HepG2 (cell line): ENCODE results near the gene SNED1. TPM values are rescaled to one million over a fixed set of nuclear protein-coding genes. Genes with fewer than 3 reads are reported as not detected.

Experiments used
- CHD4 ChIP-seq: fragments of 200-600 bp; sonication (generic); IDR thresholded peaks from 2 replicates; pipeline ENCODE4 v1.7.0; 2017; ENCODE audit warnings: mild to moderate bottlenecking, low read length, borderline replicate concordance
- EZH2 ChIP-seq: conservative IDR thresholded peaks from 2 replicates; pipeline ENCODE4 v1.6.1; 2012; ENCODE audit warnings: mild to moderate bottlenecking, low read depth, low read length, moderate library complexity
- JDP2 ChIP-seq: sonication (generic); formaldehyde crosslinking; IDR thresholded peaks from 2 replicates; pipeline ENCODE4 v1.8.1; 2022; ENCODE audit warnings: missing genetic modification reagents, borderline replicate concordance
- KLF13 ChIP-seq: sonication (generic); formaldehyde crosslinking; IDR thresholded peaks from 2 replicates; pipeline ENCODE4 v1.4.0; 2020; ENCODE audit warnings: mild to moderate bottlenecking, missing genetic modification reagents
- MTF2 ChIP-seq: sonication (generic); formaldehyde crosslinking; IDR thresholded peaks from 2 replicates; pipeline ENCODE4 v1.5.0; 2020; ENCODE audit warnings: missing genetic modification reagents, borderline replicate concordance
- NFKB2 ChIP-seq: sonication (generic); formaldehyde crosslinking; IDR thresholded peaks from 2 replicates; pipeline ENCODE4 v1.4.0; 2020; ENCODE audit warnings: missing genetic modification reagents, borderline replicate concordance
- NFKBIZ ChIP-seq: IDR thresholded peaks from 2 replicates; pipeline ENCODE4 v1.6.1; 2018; ENCODE audit warnings: missing genetic modification reagents, missing compliant biosample characterization
- NR1H2 ChIP-seq: sonication (generic); formaldehyde crosslinking; IDR thresholded peaks from 2 replicates; pipeline ENCODE4 v1.8.1; 2022; ENCODE audit warnings: low read depth, missing genetic modification reagents, borderline replicate concordance
- PAWR ChIP-seq: sonication (generic); formaldehyde crosslinking; IDR thresholded peaks from 2 replicates; pipeline ENCODE4 v1.4.0; 2020; ENCODE audit warnings: missing genetic modification reagents, mild to moderate bottlenecking, borderline replicate concordance
- RARG ChIP-seq: sonication (generic); formaldehyde crosslinking; IDR thresholded peaks from 2 replicates; pipeline ENCODE4 v1.4.0; 2020; ENCODE audit warnings: low read depth, mild to moderate bottlenecking, missing genetic modification reagents
- ZBTB25 ChIP-seq: IDR thresholded peaks from 2 replicates; pipeline ENCODE4 v1.6.1; 2018; ENCODE audit warnings: missing genetic modification reagents
- ZFY ChIP-seq: sonication (generic); formaldehyde crosslinking; IDR thresholded peaks from 2 replicates; pipeline ENCODE4 v1.4.0; 2020; ENCODE audit warnings: missing genetic modification reagents
- ZIK1 ChIP-seq: sonication (generic); formaldehyde crosslinking; IDR thresholded peaks from 2 replicates; pipeline ENCODE4 v1.5.0; 2020; ENCODE audit warnings: mild to moderate bottlenecking, low read depth, missing genetic modification reagents, borderline replicate concordance
- ZNF138 ChIP-seq: sonication (generic); formaldehyde crosslinking; IDR thresholded peaks from 2 replicates; pipeline ENCODE4 v1.5.0; 2020; ENCODE audit warnings: mild to moderate bottlenecking, low read depth, missing genetic modification reagents
- ZNF44 ChIP-seq: sonication (generic); formaldehyde crosslinking; IDR thresholded peaks from 2 replicates; pipeline ENCODE4 v1.5.1; 2020; ENCODE audit warnings: mild to moderate bottlenecking, missing genetic modification reagents
- ZNF614 ChIP-seq: IDR thresholded peaks from 2 replicates; pipeline ENCODE4 v1.6.1; 2018; ENCODE audit warnings: missing biosample characterization, missing genetic modification reagents, inconsistent platforms, borderline replicate concordance
- ZNF773 ChIP-seq: sonication (generic); formaldehyde crosslinking; IDR thresholded peaks from 2 replicates; pipeline ENCODE4 v1.4.0; 2020; ENCODE audit warnings: missing genetic modification reagents, borderline replicate concordance
- polyA plus RNA-seq, 8 experiments: library from polyadenylated mRNA; depleted of rRNA in 3 of 8; stranded (reverse) in 7 of 8; unstranded in 1 of 8; fragments of >200 nt; fragmentation: Illumina TruSeq in 4 of 8; extraction: Trizol in 4 of 8; gene quantifications; 2 replicates each; pipeline versions ENCODE4 v1.2.1 to v1.2.3, GENCODE V29; 2011 to 2016; ENCODE audit warnings: low read depth in 4 of 8, missing spikeins in 1 of 8, mixed read lengths in 1 of 8; ENCODE audit not compliant: insufficient read depth in 1 of 8
- total RNA-seq, 5 experiments: library from RNA; depleted of rRNA; stranded (reverse); fragments of >200 nt; fragmentation: Illumina TruSeq; extraction: Trizol; gene quantifications; 2 replicates each; pipeline ENCODE4 v1.2.3, GENCODE V29; 2016; ENCODE audit warnings: low read depth in 1 of 5
- TF ChIP-seq, protein P1 (sequence below): sonication (generic); formaldehyde crosslinking; IDR thresholded peaks from 2 replicates; pipeline ENCODE4 v1.4.0; 2020; ENCODE audit warnings: missing genetic modification reagents, borderline replicate concordance
- TF ChIP-seq, protein P2 (sequence below): sonication (generic); formaldehyde crosslinking; IDR thresholded peaks from 2 replicates; pipeline ENCODE4 v1.8.0; 2022; ENCODE audit warnings: missing genetic modification reagents, low read depth, mild to moderate bottlenecking, borderline replicate concordance
- TF ChIP-seq, protein P3 (sequence below): fragments of 450-650 bp; IDR thresholded peaks from 2 replicates; pipeline ENCODE4 v1.6.1; 2016
- TF ChIP-seq, protein P4 (sequence below): sonication (generic); formaldehyde crosslinking; conservative IDR thresholded peaks from 2 replicates; pipeline ENCODE4 v1.4.0; 2020; ENCODE audit warnings: missing genetic modification reagents

Gene SNED1
- total and polyA plus RNA-seq, 2 of the 13 experiments (the other 11 are each of a cell fraction or from before 2014, with no cell fraction given): 0.15 to 0.65 TPM

GRCh38 chr2:240960309-240960970 is 38.0 kb upstream of the SNED1 start (continued):
- TF ChIP-seq, protein P1, sequence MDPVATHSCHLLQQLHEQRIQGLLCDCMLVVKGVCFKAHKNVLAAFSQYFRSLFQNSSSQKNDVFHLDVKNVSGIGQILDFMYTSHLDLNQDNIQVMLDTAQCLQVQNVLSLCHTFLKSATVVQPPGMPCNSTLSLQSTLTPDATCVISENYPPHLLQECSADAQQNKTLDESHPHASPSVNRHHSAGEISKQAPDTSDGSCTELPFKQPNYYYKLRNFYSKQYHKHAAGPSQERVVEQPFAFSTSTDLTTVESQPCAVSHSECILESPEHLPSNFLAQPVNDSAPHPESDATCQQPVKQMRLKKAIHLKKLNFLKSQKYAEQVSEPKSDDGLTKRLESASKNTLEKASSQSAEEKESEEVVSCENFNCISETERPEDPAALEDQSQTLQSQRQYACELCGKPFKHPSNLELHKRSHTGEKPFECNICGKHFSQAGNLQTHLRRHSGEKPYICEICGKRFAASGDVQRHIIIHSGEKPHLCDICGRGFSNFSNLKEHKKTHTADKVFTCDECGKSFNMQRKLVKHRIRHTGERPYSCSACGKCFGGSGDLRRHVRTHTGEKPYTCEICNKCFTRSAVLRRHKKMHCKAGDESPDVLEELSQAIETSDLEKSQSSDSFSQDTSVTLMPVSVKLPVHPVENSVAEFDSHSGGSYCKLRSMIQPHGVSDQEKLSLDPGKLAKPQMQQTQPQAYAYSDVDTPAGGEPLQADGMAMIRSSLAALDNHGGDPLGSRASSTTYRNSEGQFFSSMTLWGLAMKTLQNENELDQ (CRISPR knock-in tag): no peak
- peak; percentile 93; the same call in 1 of the 2 replicates for TF ChIP-seq MTF2 (CRISPR knock-in tag)
- no peak for TF ChIP-seq NFKBIZ (CRISPR knock-in tag)
- no peak for TF ChIP-seq NR1H2 (CRISPR knock-in tag)
- no peak for TF ChIP-seq EZH2
- TF ChIP-seq ZNF138 (CRISPR knock-in tag): no peak
- no peak for TF ChIP-seq ZNF773 (CRISPR knock-in tag)
- peak; percentile 70 for TF ChIP-seq ZFY
- 0 out of 2 replicates have a peak, but pooled peaks have one; percentile 40 for TF ChIP-seq ZNF614 (CRISPR knock-in tag)
- peak; percentile 61; the same call in 1 of the 2 replicates for TF ChIP-seq NFKB2
- no peak for TF ChIP-seq ZNF44 (CRISPR knock-in tag)
- 0 out of 2 replicates have a peak, but pooled peaks have one; percentile 43 for TF ChIP-seq ZBTB25
- TF ChIP-seq, protein P2, sequence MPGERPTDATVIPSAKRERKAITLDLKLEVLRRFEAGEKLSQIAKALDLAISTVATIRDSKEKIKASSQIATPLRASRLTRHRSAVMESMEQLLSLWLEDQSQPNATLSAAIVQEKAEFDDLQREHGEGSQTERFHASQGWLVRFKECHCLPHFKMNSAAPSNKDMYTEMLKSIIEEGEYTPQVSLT (CRISPR knock-in tag): no peak
- no peak for TF ChIP-seq RARG (CRISPR knock-in tag)
- TF ChIP-seq, protein P3, sequence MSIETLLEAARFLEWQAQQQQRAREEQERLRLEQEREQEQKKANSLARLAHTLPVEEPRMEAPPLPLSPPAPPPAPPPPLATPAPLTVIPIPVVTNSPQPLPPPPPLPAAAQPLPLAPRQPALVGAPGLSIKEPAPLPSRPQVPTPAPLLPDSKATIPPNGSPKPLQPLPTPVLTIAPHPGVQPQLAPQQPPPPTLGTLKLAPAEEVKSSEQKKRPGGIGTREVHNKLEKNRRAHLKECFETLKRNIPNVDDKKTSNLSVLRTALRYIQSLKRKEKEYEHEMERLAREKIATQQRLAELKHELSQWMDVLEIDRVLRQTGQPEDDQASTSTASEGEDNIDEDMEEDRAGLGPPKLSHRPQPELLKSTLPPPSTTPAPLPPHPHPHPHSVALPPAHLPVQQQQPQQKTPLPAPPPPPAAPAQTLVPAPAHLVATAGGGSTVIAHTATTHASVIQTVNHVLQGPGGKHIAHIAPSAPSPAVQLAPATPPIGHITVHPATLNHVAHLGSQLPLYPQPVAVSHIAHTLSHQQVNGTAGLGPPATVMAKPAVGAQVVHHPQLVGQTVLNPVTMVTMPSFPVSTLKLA: no peak
- TF ChIP-seq KLF13 (CRISPR knock-in tag): no peak
- TF ChIP-seq, protein P4, sequence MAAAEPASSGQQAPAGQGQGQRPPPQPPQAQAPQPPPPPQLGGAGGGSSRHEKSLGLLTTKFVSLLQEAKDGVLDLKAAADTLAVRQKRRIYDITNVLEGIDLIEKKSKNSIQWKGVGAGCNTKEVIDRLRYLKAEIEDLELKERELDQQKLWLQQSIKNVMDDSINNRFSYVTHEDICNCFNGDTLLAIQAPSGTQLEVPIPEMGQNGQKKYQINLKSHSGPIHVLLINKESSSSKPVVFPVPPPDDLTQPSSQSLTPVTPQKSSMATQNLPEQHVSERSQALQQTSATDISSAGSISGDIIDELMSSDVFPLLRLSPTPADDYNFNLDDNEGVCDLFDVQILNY: no peak
- TF ChIP-seq CHD4: 0 out of 2 replicates have a peak, but pooled peaks have one; percentile 30
- TF ChIP-seq JDP2 (CRISPR knock-in tag): no peak; the same call in 1 of the 2 replicates
- TF ChIP-seq ZIK1 (CRISPR knock-in tag): no peak; the same call in 1 of the 2 replicates
- TF ChIP-seq PAWR (CRISPR knock-in tag): no peak
